Endodermal cell (in vitro differentiated cells): ENCODE results near the gene ANAPC7. TPM values are rescaled to one million over a fixed set of nuclear protein-coding genes. Genes with fewer than 3 reads are reported as not detected.

Source experiments
- DNase-seq: peaks from one replicate; pipeline ENCODE4 v3.0.0-alpha.2; 2017
- H3K27ac ChIP-seq: 2 replicates; pipeline ENCODE4 v1.5.1; 2013; ENCODE audit warnings: mild to moderate bottlenecking, low read depth, low read length, moderate library complexity
- H3K27me3 ChIP-seq: 2 replicates; pipeline ENCODE4 v1.6.1; 2013; ENCODE audit warnings: mild to moderate bottlenecking, low read length, moderate library complexity; ENCODE audit not compliant: insufficient read depth, control insufficient read depth, poor library complexity, severe bottlenecking
- H3K36me3 ChIP-seq: 2 replicates; pipeline ENCODE4 v1.7.0; 2013; ENCODE audit warnings: mild to moderate bottlenecking, low read length, moderate library complexity; ENCODE audit not compliant: control insufficient read depth, insufficient read depth
- H3K4me1 ChIP-seq: one replicate; pipeline ENCODE4 v1.7.0; 2013; ENCODE audit warnings: low read length; ENCODE audit not compliant: control insufficient read depth, insufficient read depth
- H3K4me3 ChIP-seq: 2 replicates; pipeline ENCODE4 v1.5.1; 2013; ENCODE audit warnings: mild to moderate bottlenecking, low read length, moderate library complexity
- H3K9ac ChIP-seq: 2 replicates; pipeline ENCODE4 v1.6.1; 2013; ENCODE audit warnings: mild to moderate bottlenecking, low read length, moderate library complexity; ENCODE audit not compliant: poor library complexity, severe bottlenecking; ENCODE audit errors: extremely low read depth
- H3K9me3 ChIP-seq: 2 replicates; pipeline ENCODE4 v1.6.1; 2013; ENCODE audit warnings: mild to moderate bottlenecking, low read length, moderate library complexity; ENCODE audit not compliant: control insufficient read depth
- H3K27ac Mint-ChIP-seq: 2 replicates; pipeline ENCODE4 v1.8.0; 2020; ENCODE audit warnings: mixed read lengths
- H3K27me3 Mint-ChIP-seq: 2 replicates; pipeline ENCODE4 v1.8.0; 2021; ENCODE audit warnings: mild to moderate bottlenecking, mixed read lengths; ENCODE audit not compliant: insufficient read depth
- H3K36me3 Mint-ChIP-seq: 2 replicates; pipeline ENCODE4 v1.8.0; 2020; ENCODE audit warnings: low read depth, mixed read lengths
- H3K4me1 Mint-ChIP-seq: 2 replicates; pipeline ENCODE4 v1.8.0; 2020; ENCODE audit warnings: mixed read lengths
- H3K4me3 Mint-ChIP-seq: 2 replicates; pipeline ENCODE4 v1.8.0; 2020; ENCODE audit warnings: mild to moderate bottlenecking, moderate library complexity, mixed read lengths
- H3K9me3 Mint-ChIP-seq: 2 replicates; pipeline ENCODE4 v1.8.0; 2020; ENCODE audit warnings: mild to moderate bottlenecking, mixed read lengths
- CTCF ChIP-seq: fragments of 200-600 bp; sonication (generic); conservative IDR thresholded peaks from 2 replicates; pipeline ENCODE4 v1.5.0; 2021; ENCODE audit warnings: antibody characterized with exemption, mild to moderate bottlenecking
- WGBS, 2 experiments: methylation state at CpG; one replicate each; pipeline versions ENCODE4 v1.1.5 to v1.1.7; 2013; ENCODE audit warnings: missing lambda C conversion rate in 2 of 2, mixed read lengths in 1 of 2; ENCODE audit not compliant: insufficient coverage in 1 of 2, insufficient read length in 1 of 2; 5-methylcytosine and 5-hydroxymethylcytosine counted together
- total RNA-seq, 2 donors: library from RNA; stranded (reverse); fragmentation: NEBNext Ultra II Directional in 1 of 2; extraction: Animal tissue kit (Norgen Biotek cat#: 25700) in 1 of 2; gene quantifications; 2 replicates in 1 of 2; 3 replicates in 1 of 2; pipeline ENCODE4 v1.2.1, GENCODE V29; 2021

The ANAPC7 gene
- total RNA-seq, 2 donors from 2014 or later, result 86.0 to 100 TPM

GRCh38 chr12:110339184-110339952 is 64.1 kb downstream of the ANAPC7 start:
- H3K4me3 Mint-ChIP-seq, result no peak overlapping the region
- no peaks in the 10 kb centered on the region for H3K9me3 ChIP-seq
- H3K4me3 ChIP-seq, result no peak overlapping the region
- no peaks in the 10 kb centered on the region for H3K4me1 ChIP-seq
- WGBS, 2 experiments, result 96 to 98% methylated on average over 8 of the region's 8 CpGs
- H3K36me3 ChIP-seq, result peaks cover 99% of the 10 kb centered on the region
- H3K36me3 Mint-ChIP-seq, result peaks cover 95% of the 10 kb centered on the region
- H3K9ac ChIP-seq, result no peak overlapping the region
- TF ChIP-seq CTCF, result no peak
- H3K27me3 Mint-ChIP-seq, result no peaks in the 10 kb centered on the region
- no peak overlapping the region for H3K27ac ChIP-seq
- no peaks in the 10 kb centered on the region for H3K27me3 ChIP-seq
- no peak overlapping the region for H3K27ac Mint-ChIP-seq
- no peaks in the 10 kb centered on the region for H3K9me3 Mint-ChIP-seq
- H3K4me1 Mint-ChIP-seq, result no peaks in the 10 kb centered on the region
- DNase-seq, result peak; percentile 35

GRCh38 chr12:110338754-110339153 is 64.8 kb downstream of the ANAPC7 start:
- TF ChIP-seq CTCF, result peak; percentile 62
- H3K27me3 Mint-ChIP-seq, result no peaks in the 10 kb centered on the region
- H3K9me3 Mint-ChIP-seq, result no peaks in the 10 kb centered on the region
- no peaks in the 10 kb centered on the region for H3K9me3 ChIP-seq
- H3K4me3 Mint-ChIP-seq, result no peak overlapping the region
- no peak overlapping the region for H3K4me3 ChIP-seq
- no peaks in the 10 kb centered on the region for H3K4me1 Mint-ChIP-seq
- H3K36me3 ChIP-seq, result peaks cover 99% of the 10 kb centered on the region
- H3K36me3 Mint-ChIP-seq, result peaks cover 95% of the 10 kb centered on the region
- no peak overlapping the region for H3K27ac ChIP-seq
- peak; percentile 70 for DNase-seq
- 80 to 87% methylated on average over 1 to 3 of the region's 3 CpGs for WGBS, 2 experiments
- H3K4me1 ChIP-seq, result no peaks in the 10 kb centered on the region
- no peaks in the 10 kb centered on the region for H3K27me3 ChIP-seq
- no peak overlapping the region for H3K9ac ChIP-seq
- peak overlapping the region; percentile 32 for H3K27ac Mint-ChIP-seq

- Mint-ChIP-seq H3K4me1 (no peaks in the 10 kb centered on the region), H3K36me3 (peaks cover 96% of the 10 kb centered on the region), H3K4me3 (no peak overlapping the region), H3K27me3 (no peaks in the 10 kb centered on the region), H3K9me3 (no peaks in the 10 kb centered on the region), H3K27ac (no peak overlapping the region)
- no peaks in the 10 kb centered on the region for H3K4me1 ChIP-seq
- H3K27ac ChIP-seq, result no peak overlapping the region
- no peak for TF ChIP-seq CTCF
- peak; percentile 39 for DNase-seq
- no peaks in the 10 kb centered on the region for H3K27me3 ChIP-seq
- H3K9ac ChIP-seq, result no peak overlapping the region
- no peak overlapping the region for H3K4me3 ChIP-seq
- H3K36me3 ChIP-seq, result peaks cover 99% of the 10 kb centered on the region
- WGBS, 2 experiments, result 93 to 98% methylated on average over 10 to 11 of the region's 11 CpGs
- H3K9me3 ChIP-seq, result no peaks in the 10 kb centered on the region
Measured at GRCh38 chr12:110337912-110338710, 65.4 kb downstream of the ANAPC7 start.
